HepG2 (cell line): ENCODE data around the gene MAP3K5. TPM values are rescaled to one million over a fixed set of nuclear protein-coding genes. Genes with fewer than 3 reads are reported as not detected.

ENCODE experiments used
- ATAC-seq: fragments of 200-7000 bp; cut with Tn5 transposase; 3 replicates; pipeline ENCODE4 v1.9.1; 2020; ENCODE audit warnings: mild to moderate bottlenecking, moderate library complexity
- BruUV-seq: library from RNA; stranded (reverse); fragments of 400-500 nt; replicated peaks from 2 replicates; lab custom pipeline; 2021; lab: Mats Ljungman, UMichigan
- CTCF ChIA-PET: fragments of 300-600 bp; formaldehyde crosslinking; extraction: SDS; loops from one replicate; lab custom pipeline; 2021; ENCODE audit warnings: low total read pairs, inconsistent platforms, low intra/inter-chr PET ratio; lab: Yijun Ruan, JAX
- POLR2A ChIA-PET: fragments of 350-600 bp; sonication (Branson Sonifier 250); formaldehyde crosslinking; loops from one replicate; lab custom pipeline; 2020; ENCODE audit warnings: antibody characterized with exemption, inconsistent platforms; lab: Yijun Ruan, JAX
- DNase-seq: peaks from one replicate; pipeline ENCODE4 v3.0.0-alpha.2; 2015; ENCODE audit warnings: low spot score
- FAIRE-seq: peaks from 3 replicates; lab custom pipeline; 2011; peaks lifted over from hg19 to GRCh38; lab: Jason Lieb, UNC
- H2AFZ ChIP-seq: one replicate; pipeline ENCODE4 v1.6.1; 2011; ENCODE audit warnings: low read length, inconsistent platforms
- H3K27ac ChIP-seq: fragments of 300-600 bp; 3 replicates; pipeline ENCODE4 v1.8.0; 2011; ENCODE audit warnings: mixed run types, mild to moderate bottlenecking, mixed read lengths, low read length, inconsistent platforms; ENCODE audit not compliant: insufficient read depth; ENCODE audit errors: extremely low read length
- H3K27me3 ChIP-seq, 2 experiments: fragments of 200-600 bp in 1 of 2; 2 replicates in 1 of 2; 3 replicates in 1 of 2; pipeline versions ENCODE4 v1.6.0 to v1.8.0; 2011; ENCODE audit warnings: low read length in 2 of 2, mild to moderate bottlenecking in 2 of 2, moderate library complexity in 2 of 2, inconsistent platforms in 1 of 2; ENCODE audit not compliant: insufficient read depth in 2 of 2, control insufficient read depth in 1 of 2
- H3K36me3 ChIP-seq, 2 experiments: fragments of 200-600 bp in 1 of 2; replicated peaks in 1 of 2; 2 replicates in 1 of 2; 3 replicates in 1 of 2; pipeline versions ENCODE4 v1.5.1 to v1.8.0; 2011; ENCODE audit warnings: low read length in 2 of 2, inconsistent platforms in 1 of 2; ENCODE audit not compliant: insufficient read depth in 2 of 2, control insufficient read depth in 1 of 2
- H3K4me1 ChIP-seq: 2 replicates; pipeline ENCODE4 v1.5.1; 2012; ENCODE audit warnings: low read length, inconsistent platforms; ENCODE audit not compliant: insufficient read depth
- H3K4me2 ChIP-seq: 2 replicates; pipeline ENCODE4 v1.6.0; 2011; ENCODE audit warnings: low read depth, low read length, inconsistent platforms
- H3K4me3 ChIP-seq, 3 experiments: fragments of 200-600 bp in 1 of 3; sonication (generic), shearing (Covaris generic) in 1 of 3; replicated peaks in 1 of 3; 2 replicates each; pipeline ENCODE4 v1.5.1; 2011 to 2016; ENCODE audit warnings: low read length in 3 of 3, inconsistent platforms in 2 of 3, low read depth in 2 of 3, mild to moderate bottlenecking in 2 of 3, control low read depth in 1 of 3, mixed read lengths in 1 of 3; ENCODE audit not compliant: insufficient read depth in 1 of 3
- H3K79me2 ChIP-seq: one replicate; pipeline ENCODE4 v1.6.1; 2011; ENCODE audit warnings: low read length, inconsistent platforms; ENCODE audit not compliant: insufficient read depth
- H3K9ac ChIP-seq: 2 replicates; pipeline ENCODE4 v1.6.0; 2011; ENCODE audit warnings: mild to moderate bottlenecking, low read depth, low read length, inconsistent platforms; ENCODE audit not compliant: insufficient read depth
- H3K9me3 ChIP-seq: 2 replicates; pipeline ENCODE4 v1.5.1; 2012; ENCODE audit warnings: mild to moderate bottlenecking, low read length
- H4K20me1 ChIP-seq: 2 replicates; pipeline ENCODE4 v1.6.0; 2011; ENCODE audit warnings: inconsistent platforms, mild to moderate bottlenecking, low read length, moderate library complexity; ENCODE audit not compliant: insufficient read depth
- DR1 ChIP-seq: sonication (generic); formaldehyde crosslinking; IDR thresholded peaks from 2 replicates; pipeline ENCODE4 v1.8.0; 2021; ENCODE audit warnings: mild to moderate bottlenecking, missing genetic modification reagents, inconsistent platforms
- MED13 ChIP-seq: sonication (generic); formaldehyde crosslinking; IDR thresholded peaks from 2 replicates; pipeline ENCODE4 v1.5.0; 2020; ENCODE audit warnings: missing genetic modification reagents
- MXD3 ChIP-seq: IDR thresholded peaks from 2 replicates; pipeline ENCODE4 v1.6.1; 2016; ENCODE audit warnings: mild to moderate bottlenecking, missing biosample characterization, missing genetic modification reagents
- PHF8 ChIP-seq: sonication (generic); formaldehyde crosslinking; IDR thresholded peaks from 2 replicates; pipeline ENCODE4 v1.5.0; 2020; ENCODE audit warnings: missing genetic modification reagents
- STAT5B ChIP-seq: sonication (generic); formaldehyde crosslinking; IDR thresholded peaks from 2 replicates; pipeline ENCODE4 v1.4.0; 2020; ENCODE audit warnings: missing genetic modification reagents
- ZNF382 ChIP-seq: sonication (generic); formaldehyde crosslinking; IDR thresholded peaks from 2 replicates; pipeline ENCODE4 v1.5.0; 2020; ENCODE audit warnings: missing genetic modification reagents, mild to moderate bottlenecking, borderline replicate concordance
- WGBS: methylation state at CpG from one replicate; pipeline ENCODE4 v1.1.6; 2017; ENCODE audit warnings: low lambda C conversion rate; 5-methylcytosine and 5-hydroxymethylcytosine counted together
- in situ Hi-C: cut with HindIII; loops from 2 replicates; pipeline ENCODE4 v1.10.0; 2017; ENCODE audit warnings: low pct_unique_long_range_greater_than_20kb; ENCODE audit not compliant: extremely low pct_ligation_motif_present
- intact Hi-C: fragments of 100-400 bp; cut with micrococcal nuclease; formaldehyde crosslinking; loops from one replicate; pipeline ENCODE4 v1.10.0; 2022; ENCODE audit not compliant: unreplicated experiment
- polyA plus RNA-seq, 8 experiments: library from polyadenylated mRNA; depleted of rRNA in 3 of 8; stranded (reverse) in 7 of 8; unstranded in 1 of 8; fragments of >200 nt; fragmentation: Illumina TruSeq in 4 of 8; extraction: Trizol in 4 of 8; gene quantifications; 2 replicates each; pipeline versions ENCODE4 v1.2.1 to v1.2.3, GENCODE V29; 2011 to 2016; ENCODE audit warnings: low read depth in 4 of 8, missing spikeins in 1 of 8, mixed read lengths in 1 of 8; ENCODE audit not compliant: insufficient read depth in 1 of 8
- total RNA-seq, 5 experiments: library from RNA; depleted of rRNA; stranded (reverse); fragments of >200 nt; fragmentation: Illumina TruSeq; extraction: Trizol; gene quantifications; 2 replicates each; pipeline ENCODE4 v1.2.3, GENCODE V29; 2016; ENCODE audit warnings: low read depth in 1 of 5
- TF ChIP-seq, protein P1 (sequence below): sonication (generic); formaldehyde crosslinking; IDR thresholded peaks from 2 replicates; pipeline ENCODE4 v1.8.0; 2022; ENCODE audit warnings: missing genetic modification reagents, mild to moderate bottlenecking, borderline replicate concordance

The MAP3K5 gene
- total and polyA plus RNA-seq, 2 of the 13 experiments (the other 11 are each of a cell fraction or from before 2014, with no cell fraction given) = not detected

GRCh38 chr6:136526937-136527336 lies 265.3 kb downstream of the MAP3K5 start:
- H3K27ac ChIP-seq = no peak overlapping the region
- ChIA-PET CTCF (no interaction called here), POLR2A (no interaction called here)
- DNase-seq (no peak), ATAC-seq (no peak; the same call in 2 of the 3 replicates), FAIRE-seq (no peak)
- H3K9me3 ChIP-seq = no peaks in the 10 kb centered on the region
- no peaks in the 10 kb centered on the region for H3K79me2 ChIP-seq
- in situ Hi-C loops = no loop called here
- no peak overlapping the region for H3K9ac ChIP-seq
- TF ChIP-seq MXD3 (no peak), DR1 (no peak), ZNF382 (CRISPR knock-in tag) (no peak), PHF8 (CRISPR knock-in tag) (no peak), MED13 (CRISPR knock-in tag) (no peak), STAT5B (no peak)
- TF ChIP-seq, protein P1, sequence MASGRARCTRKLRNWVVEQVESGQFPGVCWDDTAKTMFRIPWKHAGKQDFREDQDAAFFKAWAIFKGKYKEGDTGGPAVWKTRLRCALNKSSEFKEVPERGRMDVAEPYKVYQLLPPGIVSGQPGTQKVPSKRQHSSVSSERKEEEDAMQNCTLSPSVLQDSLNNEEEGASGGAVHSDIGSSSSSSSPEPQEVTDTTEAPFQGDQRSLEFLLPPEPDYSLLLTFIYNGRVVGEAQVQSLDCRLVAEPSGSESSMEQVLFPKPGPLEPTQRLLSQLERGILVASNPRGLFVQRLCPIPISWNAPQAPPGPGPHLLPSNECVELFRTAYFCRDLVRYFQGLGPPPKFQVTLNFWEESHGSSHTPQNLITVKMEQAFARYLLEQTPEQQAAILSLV = no peak
- BruUV-seq = no TSS peak
- no peak overlapping the region for H3K4me3 ChIP-seq
- under 1% methylated on average over 4 of the region's 4 CpGs for WGBS
- no peaks in the 10 kb centered on the region for H3K36me3 ChIP-seq
- intact Hi-C loops = no loop called here
- H3K4me1 ChIP-seq = no peaks in the 10 kb centered on the region
- peaks cover 0 to 12% of the 10 kb centered on the region in 2 experiments; a peak in 2 of 5 replicates for H3K27me3 ChIP-seq
- no peak overlapping the region for H3K4me2 ChIP-seq
- no peaks in the 10 kb centered on the region for H4K20me1 ChIP-seq
- no peak overlapping the region for H2AFZ ChIP-seq
